ENCODE measurements around the gene HELT.
"Not testable (repeated sequence)": the region's sequence is repeated elsewhere in the genome, so short reads cannot be mapped to it uniquely, and the experiment has no call there.

The HELT gene

GRCh38 chr4:184987493-184988031, 30.7 kb upstream of the HELT start:
- Histone ChIP-seq H3K9ac (ENCODE audit: low read depth, low read length) (no peak overlapping the region), H3K4me1 (ENCODE audit: control insufficient read depth, insufficient read depth, low read length) (0 out of 2 replicates have a peak, but pooled peaks cover 4% of the 10 kb centered on the region), H3K36me3 (ENCODE audit: control insufficient read depth, insufficient read depth, low read length) (no peaks in the 10 kb centered on the region), H3K4me3 (ENCODE audit: low read depth, low read length) (no peak overlapping the region), H3K27me3 (ENCODE audit: control insufficient read depth, insufficient read depth, low read length) (no peaks in the 10 kb centered on the region), H3K27ac (ENCODE audit: low read depth, low read length) (no peak overlapping the region), H3K9me3 (ENCODE audit: control insufficient read depth, insufficient read depth, low read length) (no peaks in the 10 kb centered on the region)

GRCh38 chr4:184988611-184989010, 29.7 kb upstream of the HELT start:
- Histone ChIP-seq H3K9me3 (ENCODE audit: control insufficient read depth, insufficient read depth, low read length) (no peaks in the 10 kb centered on the region), H3K27ac (ENCODE audit: low read depth, low read length) (no peak overlapping the region), H3K9ac (ENCODE audit: low read depth, low read length) (no peak overlapping the region), H3K36me3 (ENCODE audit: control insufficient read depth, insufficient read depth, low read length) (no peaks in the 10 kb centered on the region), H3K27me3 (ENCODE audit: control insufficient read depth, insufficient read depth, low read length) (no peaks in the 10 kb centered on the region), H3K4me1 (ENCODE audit: control insufficient read depth, insufficient read depth, low read length) (0 out of 2 replicates have a peak, but pooled peaks cover 1% of the 10 kb centered on the region), H3K4me3 (ENCODE audit: low read depth, low read length) (no peak overlapping the region)

GRCh38 chr4:184989283-184989682, 29.0 kb upstream of the HELT start:
- H3K27me3 ChIP-seq (ENCODE audit: control insufficient read depth, insufficient read depth, low read length); H3K36me3 ChIP-seq (ENCODE audit: control insufficient read depth, insufficient read depth, low read length); H3K4me1 ChIP-seq (ENCODE audit: control insufficient read depth, insufficient read depth, low read length); H3K9me3 ChIP-seq (ENCODE audit: control insufficient read depth, insufficient read depth, low read length); H3K27ac ChIP-seq (ENCODE audit: low read depth, low read length); H3K9ac ChIP-seq (ENCODE audit: low read depth, low read length); H3K4me3 ChIP-seq (ENCODE audit: low read depth, low read length): not testable (repeated sequence)

GRCh38 chr4:184990131-184990530, 28.2 kb upstream of the HELT start:
- H3K9ac ChIP-seq (ENCODE audit: low read depth, low read length); H3K9me3 ChIP-seq (ENCODE audit: control insufficient read depth, insufficient read depth, low read length); H3K27ac ChIP-seq (ENCODE audit: low read depth, low read length); H3K4me3 ChIP-seq (ENCODE audit: low read depth, low read length); H3K27me3 ChIP-seq (ENCODE audit: control insufficient read depth, insufficient read depth, low read length); H3K4me1 ChIP-seq (ENCODE audit: control insufficient read depth, insufficient read depth, low read length); H3K36me3 ChIP-seq (ENCODE audit: control insufficient read depth, insufficient read depth, low read length): not testable (repeated sequence)

- Histone ChIP-seq H3K9ac (ENCODE audit: low read depth, low read length) (no peak overlapping the region), H3K36me3 (ENCODE audit: control insufficient read depth, insufficient read depth, low read length) (no peaks in the 10 kb centered on the region), H3K4me1 (ENCODE audit: control insufficient read depth, insufficient read depth, low read length) (no peaks in the 10 kb centered on the region), H3K9me3 (ENCODE audit: control insufficient read depth, insufficient read depth, low read length) (no peaks in the 10 kb centered on the region), H3K27me3 (ENCODE audit: control insufficient read depth, insufficient read depth, low read length) (no peaks in the 10 kb centered on the region), H3K4me3 (ENCODE audit: low read depth, low read length) (no peak overlapping the region), H3K27ac (ENCODE audit: low read depth, low read length) (no peak overlapping the region)
Measured at GRCh38 chr4:184991860-184992259, 26.4 kb upstream of the HELT start.

- Histone ChIP-seq H3K36me3 (ENCODE audit: control insufficient read depth, insufficient read depth, low read length) (no peaks in the 10 kb centered on the region), H3K27me3 (ENCODE audit: control insufficient read depth, insufficient read depth, low read length) (no peaks in the 10 kb centered on the region), H3K9me3 (ENCODE audit: control insufficient read depth, insufficient read depth, low read length) (no peaks in the 10 kb centered on the region), H3K27ac (ENCODE audit: low read depth, low read length) (no peak overlapping the region), H3K9ac (ENCODE audit: low read depth, low read length) (no peak overlapping the region), H3K4me1 (ENCODE audit: control insufficient read depth, insufficient read depth, low read length) (no peaks in the 10 kb centered on the region), H3K4me3 (ENCODE audit: low read depth, low read length) (no peak overlapping the region)
Measured at GRCh38 chr4:184992422-184992821, 25.9 kb upstream of the HELT start.

GRCh38 chr4:184993247-184993646, 25.0 kb upstream of the HELT start:
- no peak overlapping the region for H3K27ac ChIP-seq (ENCODE audit: low read depth, low read length)
- H3K9ac ChIP-seq (ENCODE audit: low read depth, low read length), result no peak overlapping the region
- no peaks in the 10 kb centered on the region for H3K36me3 ChIP-seq (ENCODE audit: control insufficient read depth, insufficient read depth, low read length)
- no peaks in the 10 kb centered on the region for H3K27me3 ChIP-seq (ENCODE audit: control insufficient read depth, insufficient read depth, low read length)
- no peak overlapping the region for H3K4me3 ChIP-seq (ENCODE audit: low read depth, low read length)
- no peaks in the 10 kb centered on the region for H3K4me1 ChIP-seq (ENCODE audit: control insufficient read depth, insufficient read depth, low read length)
- no peaks in the 10 kb centered on the region for H3K9me3 ChIP-seq (ENCODE audit: control insufficient read depth, insufficient read depth, low read length)

- Histone ChIP-seq H3K27me3 (ENCODE audit: control insufficient read depth, insufficient read depth, low read length) (no peaks in the 10 kb centered on the region), H3K9ac (ENCODE audit: low read depth, low read length) (no peak overlapping the region), H3K4me3 (ENCODE audit: low read depth, low read length) (no peak overlapping the region), H3K9me3 (ENCODE audit: control insufficient read depth, insufficient read depth, low read length) (no peaks in the 10 kb centered on the region), H3K36me3 (ENCODE audit: control insufficient read depth, insufficient read depth, low read length) (no peaks in the 10 kb centered on the region), H3K4me1 (ENCODE audit: control insufficient read depth, insufficient read depth, low read length) (no peaks in the 10 kb centered on the region), H3K27ac (ENCODE audit: low read depth, low read length) (no peak overlapping the region)
Measured at GRCh38 chr4:184994010-184994622, 24.2 kb upstream of the HELT start.

GRCh38 chr4:184994623-184995010, 23.7 kb upstream of the HELT start:
- Histone ChIP-seq H3K4me3 (ENCODE audit: low read depth, low read length) (no peak overlapping the region), H3K4me1 (ENCODE audit: control insufficient read depth, insufficient read depth, low read length) (no peaks in the 10 kb centered on the region), H3K36me3 (ENCODE audit: control insufficient read depth, insufficient read depth, low read length) (no peaks in the 10 kb centered on the region), H3K27me3 (ENCODE audit: control insufficient read depth, insufficient read depth, low read length) (no peaks in the 10 kb centered on the region), H3K9me3 (ENCODE audit: control insufficient read depth, insufficient read depth, low read length) (no peaks in the 10 kb centered on the region), H3K27ac (ENCODE audit: low read depth, low read length) (no peak overlapping the region), H3K9ac (ENCODE audit: low read depth, low read length) (no peak overlapping the region)

- H3K4me3 ChIP-seq (ENCODE audit: low read depth, low read length); H3K27me3 ChIP-seq (ENCODE audit: control insufficient read depth, insufficient read depth, low read length): not testable (repeated sequence)
Measured at GRCh38 chr4:184997656-184998055, 20.6 kb upstream of the HELT start.

GRCh38 chr4:185002784-185003183, 15.5 kb upstream of the HELT start:
- H3K9me3 ChIP-seq (ENCODE audit: control insufficient read depth, insufficient read depth, low read length), result no peaks in the 10 kb centered on the region
- H3K36me3 ChIP-seq (ENCODE audit: control insufficient read depth, insufficient read depth, low read length), result no peaks in the 10 kb centered on the region
- no peaks in the 10 kb centered on the region for H3K4me1 ChIP-seq (ENCODE audit: control insufficient read depth, insufficient read depth, low read length)
- H3K27me3 ChIP-seq (ENCODE audit: control insufficient read depth, insufficient read depth, low read length), result peaks cover 26% of the 10 kb centered on the region
- no peak overlapping the region for H3K9ac ChIP-seq (ENCODE audit: low read depth, low read length)
- no peak overlapping the region for H3K4me3 ChIP-seq (ENCODE audit: low read depth, low read length)
- no peak overlapping the region for H3K27ac ChIP-seq (ENCODE audit: low read depth, low read length)

More at GRCh38 chr4:184997656-184998055, 20.6 kb upstream of the HELT start:
- H3K4me1 ChIP-seq (ENCODE audit: control insufficient read depth, insufficient read depth, low read length); H3K36me3 ChIP-seq (ENCODE audit: control insufficient read depth, insufficient read depth, low read length); H3K9ac ChIP-seq (ENCODE audit: low read depth, low read length); H3K9me3 ChIP-seq (ENCODE audit: control insufficient read depth, insufficient read depth, low read length); H3K27ac ChIP-seq (ENCODE audit: low read depth, low read length): not testable (repeated sequence)
